ENCODE measurements around the gene RFC2. TPM values are rescaled to one million over a fixed set of nuclear protein-coding genes. Genes with fewer than 3 reads are reported as not detected.

Gene RFC2
- total and polyA plus RNA-seq, 2 of the 8 experiments (the other 6 are each of a cell fraction or from before 2014, with no cell fraction given) = 52.9 to 85.4 TPM

- no peak for TF ChIP-seq CTBP2 (IDR thresholded peaks at IDR 0.05; ENCODE audit: borderline replicate concordance, insufficient read depth, insufficient read length, low read length)
- TF ChIP-seq EP300 (IDR thresholded peaks at IDR 0.05; ENCODE audit: borderline replicate concordance in 1 of 2, low read depth in 2 of 2, low read length in 2 of 2) = no peak
- no peak for TF ChIP-seq BCL11A (IDR thresholded peaks at IDR 0.05; ENCODE audit: low read depth in 2 of 2, low read length in 2 of 2)
- no peak for TF ChIP-seq KDM4A (IDR thresholded peaks at IDR 0.05; ENCODE audit: low read depth, low read length, severe bottlenecking)
- TF ChIP-seq PHF8 (conservative IDR thresholded peaks at IDR 0.05; ENCODE audit: low read depth, low read length) = no peak
- no peak for TF ChIP-seq SP4 (IDR thresholded peaks at IDR 0.05; ENCODE audit: low read length)
- no peak for TF ChIP-seq SUZ12 (IDR thresholded peaks at IDR 0.05; ENCODE audit: low read length)
- no peak for TF ChIP-seq SP2 (IDR thresholded peaks at IDR 0.05; ENCODE audit: low read length)
- no peak for TF ChIP-seq MAX (IDR thresholded peaks at IDR 0.05)
These were observed 36.5 kb downstream of the RFC2 start (continued) for GRCh38 chr7:74217455-74218342.

Measured in H1 (cell line).